GM21529 (cell line): Measurements from ENCODE around the gene SMLR1.

ENCODE experiments used
- ATAC-seq: cut with Tn5 transposase; IDR thresholded peaks from one replicate; pipeline ENCODE4 v1.9.1; 2021; ENCODE audit not compliant: unreplicated experiment

The SMLR1 gene

DNA sequence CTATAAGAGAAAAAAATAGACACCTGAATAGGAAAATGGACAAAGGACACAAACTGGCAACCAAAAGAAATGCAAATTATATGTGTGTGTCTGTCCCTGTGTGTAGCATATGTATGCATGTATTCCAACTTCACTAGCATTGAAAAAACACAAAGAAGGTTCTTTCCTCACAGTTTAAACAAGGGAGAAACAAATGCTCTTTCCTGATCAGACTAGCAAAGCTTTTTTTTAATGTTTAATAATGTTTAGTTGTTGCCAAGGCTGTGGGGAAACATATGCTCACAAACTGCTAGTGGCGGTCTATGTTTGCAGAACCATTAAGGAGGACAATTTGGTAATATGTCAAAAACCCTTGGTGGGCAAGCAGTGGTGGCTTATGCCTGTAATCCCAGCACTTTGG lies 22.4 kb downstream of the SMLR1 start:
- no peak for ATAC-seq

DNA sequence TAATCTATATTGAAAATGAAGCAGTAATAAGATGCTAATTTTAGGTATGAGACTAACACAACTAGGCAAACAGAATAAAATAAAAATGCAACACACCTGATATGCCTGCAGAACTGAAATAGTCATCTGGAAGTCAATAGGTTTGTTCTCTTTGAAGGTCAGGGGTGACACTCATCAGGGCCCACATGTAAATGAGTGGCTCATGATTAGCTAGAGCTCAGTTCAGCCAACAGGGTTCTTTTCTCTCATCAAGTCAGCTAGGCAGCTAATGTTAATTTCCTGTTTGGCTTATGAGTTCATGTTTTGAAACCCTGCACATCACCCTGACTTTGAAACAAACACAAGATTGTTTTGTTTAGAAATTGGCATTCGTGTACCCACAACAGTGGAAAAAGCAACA lies 23.8 kb downstream of the SMLR1 start:
- no peak for ATAC-seq

DNA sequence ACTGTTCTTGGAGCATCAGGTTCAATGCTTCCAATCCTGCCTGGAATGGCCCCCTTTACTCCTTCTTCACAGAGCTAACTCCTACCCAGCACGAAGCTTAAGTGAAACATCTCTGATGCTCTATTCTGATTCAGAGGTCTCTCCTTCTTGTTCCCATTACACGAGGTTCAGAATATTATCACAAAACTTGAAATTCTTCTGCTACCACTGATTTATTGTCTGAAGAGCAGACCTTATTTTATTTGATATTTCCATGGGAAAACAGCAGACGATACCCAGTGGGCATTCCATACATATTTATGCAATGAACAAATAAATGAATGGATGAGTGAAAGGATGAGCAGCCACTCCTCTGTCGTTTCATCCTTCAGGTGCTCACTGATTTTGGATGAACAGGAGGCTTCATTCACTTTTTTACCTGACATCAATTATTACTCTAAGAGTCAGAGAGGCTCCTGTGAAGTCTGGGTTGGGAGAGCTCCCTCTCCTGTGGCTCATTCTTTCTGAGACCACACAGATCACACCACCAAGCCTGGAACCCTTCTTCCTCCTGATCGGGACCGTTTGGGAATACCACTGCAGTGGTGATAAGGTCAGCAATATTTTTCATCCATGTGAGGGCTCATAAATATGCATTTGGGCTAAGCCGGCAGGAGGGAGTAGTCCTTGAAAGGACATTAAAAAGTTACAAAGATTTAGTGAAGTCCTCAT lies 25.8 kb downstream of the SMLR1 start:
- no peak for ATAC-seq

DNA sequence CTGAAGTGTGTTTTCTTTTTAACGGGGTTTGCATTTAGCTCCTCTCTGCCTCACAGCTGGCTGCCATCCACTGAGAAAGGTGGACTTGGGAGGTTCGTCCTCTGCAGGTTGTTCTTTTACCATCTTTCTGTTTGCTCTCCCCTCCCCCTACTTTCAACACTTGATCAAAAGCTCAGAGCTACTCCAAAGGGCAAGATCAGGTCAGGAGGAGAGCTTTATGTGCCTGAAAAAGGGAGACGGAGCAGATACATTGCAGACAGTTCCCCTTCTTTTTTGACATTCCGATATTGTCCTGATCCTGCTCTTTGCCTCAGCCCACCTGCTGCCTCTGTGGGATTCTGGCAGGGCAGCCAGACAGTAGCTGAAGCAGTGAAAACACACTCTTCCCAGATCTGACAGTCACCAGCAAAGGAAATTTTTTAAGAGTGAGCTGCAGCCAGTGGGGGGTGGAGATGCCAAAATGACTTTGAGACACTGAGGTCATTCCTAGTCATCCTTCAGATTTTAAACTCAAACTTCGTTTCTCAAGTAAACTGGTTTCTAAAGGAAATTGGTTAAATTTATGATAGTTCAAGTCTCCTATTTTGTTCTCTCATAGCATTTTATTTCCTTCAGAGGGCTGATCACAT lies 26.5 kb downstream of the SMLR1 start:
- no peak for ATAC-seq

DNA sequence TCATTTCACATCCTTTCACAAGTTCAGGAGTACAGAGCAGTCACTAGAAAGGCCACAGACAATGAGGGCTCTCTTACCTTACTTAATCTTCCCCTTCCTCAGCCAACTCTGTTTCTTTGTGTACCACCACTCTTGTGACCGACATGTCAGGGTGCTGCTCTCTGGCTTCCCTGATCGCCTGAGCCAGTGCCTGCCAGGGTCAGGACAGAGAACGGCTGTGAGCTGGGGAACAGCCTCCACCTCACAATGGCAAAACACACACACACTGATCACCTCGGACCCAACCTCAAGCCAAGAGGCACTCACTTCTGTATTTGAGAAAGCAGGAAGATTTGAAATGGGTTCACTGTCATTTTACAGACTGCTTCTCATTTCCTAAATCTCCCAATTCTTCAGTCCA lies 30.8 kb downstream of the SMLR1 start:
- no peak for ATAC-seq

DNA sequence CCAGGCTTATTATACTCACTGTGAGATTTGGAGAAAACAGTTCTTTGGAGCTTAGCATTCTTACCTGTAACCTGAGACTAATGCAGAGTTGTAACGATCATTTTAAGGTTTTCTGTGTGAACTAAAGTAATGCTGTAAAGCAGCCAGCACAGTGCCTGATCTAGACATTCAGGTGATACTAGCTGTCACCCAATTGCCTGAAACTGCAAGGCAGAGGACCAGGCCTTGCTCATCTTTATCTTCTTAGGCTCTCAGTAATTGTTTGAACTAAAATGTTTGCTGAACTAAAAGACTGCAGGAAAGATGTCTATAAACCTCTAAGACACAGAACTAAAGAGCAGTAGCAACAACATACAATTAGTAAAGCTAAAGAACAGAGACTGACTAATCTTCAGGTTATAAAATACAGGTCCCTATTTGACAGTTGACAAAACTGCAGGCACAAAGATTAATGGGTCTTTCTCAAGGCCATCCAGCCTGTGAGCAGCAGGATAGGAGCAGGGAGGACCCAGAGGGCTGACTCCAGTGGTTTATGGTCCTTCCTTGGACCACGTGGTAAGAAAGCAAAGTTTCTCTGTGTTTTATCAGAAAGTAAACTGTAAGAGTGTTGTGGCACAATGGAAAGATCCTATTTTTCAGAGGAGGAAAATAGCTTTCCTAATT lies 31.4 kb downstream of the SMLR1 start:
- ATAC-seq: no peak

DNA sequence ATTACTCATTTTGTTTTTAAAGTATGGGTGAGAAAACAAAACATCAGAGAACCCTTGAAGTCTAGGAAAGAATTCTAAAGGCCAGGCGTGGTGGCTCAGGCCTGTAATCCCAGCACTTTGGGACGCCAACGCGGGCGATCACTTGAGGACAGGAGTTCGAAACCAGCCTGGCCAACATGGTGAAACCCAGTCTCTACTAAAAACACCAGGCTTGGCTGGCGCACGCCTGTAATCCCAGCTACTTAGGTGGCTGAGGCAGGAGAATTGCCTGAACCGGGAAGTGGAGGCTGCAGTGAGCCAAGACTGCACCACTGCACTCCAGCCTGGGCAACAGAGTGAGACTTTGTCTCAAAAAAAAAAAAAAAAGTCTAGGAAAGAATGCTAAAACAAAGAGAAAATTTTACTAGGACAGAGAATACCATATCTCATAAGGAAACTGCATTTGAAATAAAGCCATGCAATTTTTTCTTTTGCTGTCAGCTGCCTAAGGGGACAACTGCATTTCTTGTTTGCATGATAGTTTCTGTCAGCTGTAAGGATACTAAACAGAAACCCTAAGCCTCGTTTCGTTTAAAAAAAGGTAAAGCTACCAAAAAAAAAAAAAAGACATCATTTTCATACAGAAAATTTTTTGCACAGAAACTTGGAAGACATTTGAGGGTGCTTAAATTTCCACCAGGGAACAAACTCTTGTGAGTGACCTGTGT lies 32.1 kb downstream of the SMLR1 start:
- no peak for ATAC-seq

DNA sequence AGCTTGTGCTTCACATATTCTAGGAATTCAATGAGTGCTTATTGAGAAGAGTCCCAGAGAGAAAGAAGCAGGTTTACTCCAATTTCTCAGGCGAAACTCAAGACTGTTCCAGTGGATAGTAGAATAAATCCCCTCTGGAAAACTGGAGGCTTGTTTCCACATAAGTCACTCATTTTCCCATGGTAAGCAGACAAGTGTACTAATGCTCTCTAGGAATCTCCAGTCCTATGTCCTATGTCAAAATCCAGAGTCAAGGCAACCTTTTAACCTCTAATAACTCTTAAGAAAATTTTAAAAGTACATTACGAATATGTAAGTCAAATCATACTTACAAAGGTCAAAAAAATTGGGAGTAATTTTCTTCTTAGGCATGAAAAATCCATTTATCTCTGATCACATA lies 35.2 kb downstream of the SMLR1 start:
- no peak for ATAC-seq

DNA sequence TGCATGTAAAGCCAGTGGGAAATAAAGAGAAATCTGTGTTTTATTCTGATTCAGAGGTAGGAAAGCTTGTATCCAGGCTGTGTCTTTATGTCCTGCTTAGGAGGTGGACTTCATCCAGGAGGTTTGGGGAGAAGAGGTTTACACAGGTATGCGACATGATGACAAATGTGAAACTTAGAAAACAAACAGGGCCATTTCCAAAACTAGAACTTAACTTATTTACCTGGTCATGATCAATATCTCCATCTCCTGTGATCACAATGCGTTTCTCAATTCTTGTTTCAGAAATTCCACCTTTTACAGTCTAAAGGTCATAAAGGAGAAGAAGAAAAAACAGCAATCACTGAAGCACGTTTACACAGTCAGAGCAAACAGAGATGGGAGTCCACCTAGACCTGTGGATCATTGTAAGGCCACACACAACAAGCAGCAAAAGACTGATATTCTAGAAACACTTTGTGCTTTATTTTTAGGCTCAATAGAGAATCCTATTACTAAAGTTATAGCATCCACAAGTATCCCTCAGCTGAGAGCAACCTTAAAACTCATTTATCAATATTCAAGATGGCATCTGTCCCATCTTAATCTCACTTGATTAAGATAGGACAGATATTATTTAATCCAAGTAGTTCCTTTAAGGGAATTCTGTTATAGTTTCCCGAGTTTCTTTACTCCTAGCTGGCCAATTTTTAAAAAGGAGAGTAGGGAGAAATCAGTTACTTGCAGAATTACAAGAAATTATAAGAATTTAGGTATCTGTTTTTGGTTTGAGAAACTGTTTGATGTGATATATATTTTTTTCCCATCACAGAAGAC lies 36.4 kb downstream of the SMLR1 start:
- no peak for ATAC-seq

DNA sequence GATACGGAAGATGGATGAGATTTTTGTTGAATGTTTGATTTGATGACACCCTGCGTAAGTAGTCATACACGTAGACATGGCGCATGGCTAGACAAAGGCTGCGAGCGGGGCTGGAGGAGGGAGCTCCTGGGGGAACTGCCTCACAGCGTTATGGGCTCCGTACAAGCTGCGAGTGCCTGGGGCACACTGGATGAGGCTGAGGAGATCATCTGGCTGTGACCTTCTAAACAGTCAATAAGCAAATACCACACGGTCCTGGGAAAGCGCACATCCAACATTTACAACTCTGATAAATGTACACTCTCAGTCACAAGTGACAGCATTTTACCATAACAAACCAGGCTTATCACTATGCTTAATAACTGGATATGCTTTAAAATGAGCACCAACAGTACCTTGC lies 37.1 kb downstream of the SMLR1 start:
- ATAC-seq: no peak

DNA sequence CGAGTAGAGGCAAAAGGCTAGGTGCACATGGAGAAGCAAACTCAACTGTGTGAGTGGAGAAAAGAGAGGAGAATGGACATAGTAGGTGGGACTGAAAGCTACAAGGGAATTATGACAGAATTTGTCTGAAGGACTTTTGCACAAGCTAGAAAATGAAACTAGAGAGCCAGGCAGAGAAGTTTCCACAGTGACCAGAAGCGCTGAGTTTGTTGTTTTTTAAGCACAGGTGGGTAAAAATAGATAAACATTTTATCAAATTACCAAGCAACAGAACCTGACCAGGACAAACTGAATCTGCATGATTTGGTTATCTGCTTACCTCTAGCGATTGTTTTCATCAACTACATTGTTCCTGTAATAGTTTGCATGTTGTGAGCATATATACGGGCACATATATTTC lies 38.6 kb downstream of the SMLR1 start:
- no peak for ATAC-seq

DNA sequence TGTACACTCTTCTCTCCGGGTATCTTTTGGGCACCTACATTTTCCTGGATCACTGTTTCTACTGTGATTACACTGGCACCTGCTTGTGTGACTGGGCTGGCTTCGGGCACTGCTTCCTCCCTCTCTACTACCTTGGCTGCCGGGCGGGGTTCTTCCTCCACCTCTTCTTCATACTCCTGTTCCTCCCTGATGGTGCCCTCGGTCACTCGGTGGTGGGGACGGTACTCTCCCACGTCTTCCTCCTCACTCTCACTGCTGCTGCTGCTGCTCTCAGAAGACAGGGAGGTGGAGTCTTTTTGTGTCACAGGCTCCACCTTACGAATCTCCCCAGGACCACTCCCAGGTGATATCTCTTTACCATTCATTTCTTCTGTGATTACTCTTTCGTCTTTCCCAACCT lies 42.5 kb downstream of the SMLR1 start:
- ATAC-seq: no peak

DNA sequence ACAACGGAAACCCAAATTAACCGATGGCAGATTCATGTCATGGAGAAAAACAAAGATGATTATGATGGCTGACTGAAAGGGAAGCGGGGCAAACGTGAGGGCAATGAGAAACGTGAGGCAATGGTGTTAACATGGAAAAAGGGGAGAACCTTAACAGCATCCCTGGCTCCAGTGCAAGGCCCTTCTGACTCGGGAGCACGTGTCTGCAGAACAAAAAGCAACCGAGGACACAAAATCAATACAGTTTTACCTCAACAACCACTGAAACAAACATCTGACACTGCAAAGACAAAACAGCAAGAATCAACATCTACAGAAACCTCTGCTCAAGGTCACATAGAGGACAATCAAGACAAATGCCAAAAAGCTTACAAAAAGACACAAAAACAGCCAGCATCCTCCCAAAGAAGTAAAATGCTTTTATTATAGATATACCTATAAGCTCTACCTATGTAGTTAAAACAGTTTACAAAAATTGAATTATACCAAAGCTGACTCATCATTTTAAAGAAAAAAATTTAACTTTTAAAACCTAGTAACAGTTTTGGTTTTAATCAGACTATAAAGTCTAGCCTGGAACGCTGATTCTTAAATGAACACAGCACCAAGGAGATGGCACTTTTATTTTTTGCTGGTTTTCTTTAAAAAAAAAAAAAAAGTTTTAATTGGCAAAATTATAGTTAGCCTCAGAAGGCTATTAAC lies 43.1 kb downstream of the SMLR1 start:
- ATAC-seq: no peak

DNA sequence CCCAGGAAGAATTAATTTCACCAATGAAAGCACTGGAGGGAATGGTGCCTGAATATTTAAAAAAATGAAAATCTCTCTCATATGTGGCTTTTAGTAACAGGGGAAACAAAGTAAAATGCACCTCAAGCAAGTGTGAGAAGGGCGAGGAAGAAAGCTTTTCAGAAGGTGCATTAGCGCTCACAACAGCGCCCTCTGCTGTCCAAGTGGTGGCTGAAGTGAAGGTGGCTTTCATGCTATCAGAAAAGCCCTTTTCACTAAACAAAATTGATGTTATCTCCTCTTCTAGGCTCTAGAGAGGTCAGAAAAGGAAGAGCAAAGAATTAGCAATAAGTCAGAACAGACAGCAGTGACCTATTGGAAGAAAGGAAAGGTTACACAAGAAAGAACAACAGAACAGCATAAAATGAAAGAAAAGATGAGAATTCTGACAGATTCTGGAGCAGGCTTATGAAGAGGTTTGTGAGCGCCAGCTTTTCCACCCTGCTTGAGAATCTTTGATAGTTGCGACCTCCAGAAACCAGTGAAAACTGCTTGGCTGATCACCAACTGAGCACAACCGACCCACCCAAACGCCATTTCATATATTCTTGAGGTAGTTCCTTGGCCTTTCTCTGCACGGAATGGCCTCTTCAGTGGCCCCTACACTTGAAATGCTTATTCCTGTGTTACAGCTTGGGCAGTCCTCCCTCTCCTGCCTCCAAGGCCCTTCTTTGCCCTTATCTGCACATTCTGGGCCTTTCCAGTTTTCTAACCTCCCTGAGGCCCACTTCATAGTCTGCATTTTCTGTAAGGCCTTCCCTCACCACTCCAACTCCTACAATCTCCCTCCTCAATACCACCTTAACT lies 45.3 kb downstream of the SMLR1 start:
- peak; percentile 78 for ATAC-seq

DNA sequence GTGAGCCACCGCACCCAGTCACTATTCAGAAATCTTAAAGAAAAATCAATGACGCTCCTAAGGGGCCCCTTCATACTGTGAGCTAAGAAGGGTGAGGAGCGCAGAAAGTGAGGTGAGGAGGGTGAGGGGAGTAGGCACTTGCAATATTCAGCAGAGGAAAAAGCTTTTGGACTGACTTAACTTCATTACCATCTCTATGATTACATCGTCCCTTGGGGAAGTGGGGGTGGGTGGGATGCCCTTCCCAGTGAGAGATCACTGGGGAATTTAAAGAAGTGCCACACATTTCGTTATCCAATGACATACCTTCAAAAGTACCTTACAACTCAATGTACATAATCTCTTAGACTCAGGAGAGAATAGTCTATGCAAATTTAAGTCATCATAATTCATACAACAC lies 46.5 kb downstream of the SMLR1 start:
- no peak for ATAC-seq

DNA sequence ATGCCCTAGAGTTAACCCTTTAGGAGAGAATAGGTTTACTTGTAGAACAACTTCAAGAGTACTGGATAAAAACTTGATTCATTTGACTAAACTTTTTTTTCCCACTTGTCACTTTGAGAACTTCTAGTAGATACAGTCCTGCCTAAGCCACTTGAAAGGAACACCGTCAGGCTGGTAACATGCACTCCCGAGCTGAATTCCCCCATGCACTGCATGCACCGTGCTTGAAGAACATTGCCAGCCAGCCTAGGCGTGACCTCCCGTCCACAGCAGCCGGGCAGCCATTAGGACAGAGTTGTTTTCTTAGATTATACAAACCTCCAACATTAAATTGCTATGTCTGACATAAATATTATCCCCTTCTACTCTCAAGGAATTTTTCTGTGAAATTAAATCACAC lies 52.6 kb downstream of the SMLR1 start:
- no peak for ATAC-seq

DNA sequence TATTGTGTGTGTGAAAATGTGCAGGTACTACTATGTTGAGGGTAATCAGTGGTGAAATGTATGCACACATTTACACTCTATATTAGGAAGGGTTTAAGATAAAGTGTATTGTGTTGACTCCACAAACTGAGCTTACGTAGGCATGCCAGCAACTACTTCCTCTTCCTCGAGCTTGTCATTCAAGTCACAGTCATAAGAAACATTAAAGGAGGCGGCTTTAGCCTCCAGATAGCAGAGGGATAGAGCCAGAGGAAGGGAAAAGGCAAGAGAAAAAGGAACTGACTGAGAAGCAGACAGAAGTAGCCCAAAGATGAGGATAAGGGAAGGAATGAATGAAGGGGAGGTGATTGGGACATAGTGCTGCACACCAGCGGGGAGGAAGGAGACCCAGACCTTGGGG lies 55.2 kb downstream of the SMLR1 start:
- no peak for ATAC-seq

DNA sequence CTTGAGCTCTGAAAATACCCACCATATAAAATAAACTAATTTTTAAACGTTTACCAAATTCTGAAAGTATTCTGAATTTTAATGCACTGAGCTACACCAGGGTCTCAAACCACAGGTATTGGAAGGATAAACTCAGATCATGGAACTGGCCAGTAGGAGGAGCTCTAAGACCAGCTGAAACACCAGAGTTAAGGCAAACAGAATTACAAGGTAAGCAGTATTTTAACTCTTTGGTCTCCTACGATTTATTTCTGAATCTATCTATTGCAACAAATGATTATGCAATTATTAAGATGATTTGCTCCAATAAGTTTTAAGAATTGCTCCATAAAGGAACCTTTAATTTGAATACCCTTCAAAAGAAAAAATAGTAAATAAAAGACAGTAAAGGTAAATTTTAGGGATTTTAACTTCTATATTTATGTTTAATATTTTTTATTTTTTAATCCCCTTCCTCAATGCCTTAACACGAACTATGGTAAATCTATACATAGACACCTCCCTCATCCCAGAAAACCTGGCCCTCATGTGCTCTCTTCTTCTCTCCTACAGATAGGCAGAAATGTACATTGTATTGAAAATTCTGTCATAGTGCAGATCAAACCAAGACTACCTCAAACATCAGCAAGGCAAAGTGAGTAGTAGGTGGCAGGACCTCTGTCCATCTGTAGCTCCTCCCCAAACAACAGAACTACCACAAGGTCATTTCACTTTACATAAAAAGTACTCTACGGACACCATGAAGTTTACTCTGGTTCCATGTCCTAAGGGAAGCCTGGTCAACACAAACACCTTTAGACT lies 58.4 kb downstream of the SMLR1 start:
- peak; percentile 93 for ATAC-seq
